ENCODE measurements around the gene STOX1.
"Not testable (repeated sequence)": the region's sequence is repeated elsewhere in the genome, so short reads cannot be mapped to it uniquely, and the experiment has no call there.

The STOX1 gene

GRCh38 chr10:68899186-68899745 is 71.9 kb downstream of the STOX1 start:
- DNase-seq = no peak

DNA sequence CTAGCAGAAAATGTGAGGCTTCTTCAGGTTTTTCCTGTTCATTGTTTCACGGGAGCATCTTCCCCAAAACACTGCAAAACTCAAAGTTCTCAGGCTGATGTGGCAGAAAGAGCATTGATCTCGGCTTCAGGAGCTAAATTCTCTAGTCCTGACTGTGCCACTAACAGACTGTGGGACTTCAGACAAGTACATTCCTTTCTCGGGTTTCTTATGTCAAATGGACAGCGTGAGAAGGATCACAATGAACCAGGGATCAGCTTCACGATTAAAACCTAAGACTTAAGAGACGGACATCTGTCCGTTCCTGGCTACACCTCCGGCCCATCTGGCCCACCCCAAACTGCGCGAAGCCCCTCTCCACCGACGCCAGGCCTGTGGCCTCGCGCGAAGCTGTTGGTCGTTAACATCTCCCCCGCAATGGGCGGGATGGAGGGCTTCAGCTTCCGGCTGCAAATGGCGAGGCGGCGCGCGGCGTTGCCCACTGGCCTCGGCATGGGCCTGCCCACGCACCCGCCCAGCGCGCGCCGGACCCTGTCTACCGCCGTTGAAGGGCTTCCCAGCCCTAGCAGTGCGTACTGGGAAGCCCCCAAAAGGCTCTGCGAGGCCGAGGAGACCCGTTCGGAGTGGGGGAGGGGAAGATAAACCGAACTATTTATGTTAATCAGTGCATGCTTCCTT is 73.2 kb downstream of the STOX1 start:
- DNase-seq = peak; percentile 79

- DNase-seq = peak; percentile 99
These were observed 74.0 kb downstream of the STOX1 start, which contains the start of gene DDX50 for GRCh38 chr10:68901105-68901927. Gene DDX50 (plus strand): TSS chr10:68901315. CDS start chr10:68901385, 70 bp downstream.

- no peak for DNase-seq
These were observed 75.1 kb downstream of the STOX1 start for GRCh38 chr10:68902382-68902781.

DNA sequence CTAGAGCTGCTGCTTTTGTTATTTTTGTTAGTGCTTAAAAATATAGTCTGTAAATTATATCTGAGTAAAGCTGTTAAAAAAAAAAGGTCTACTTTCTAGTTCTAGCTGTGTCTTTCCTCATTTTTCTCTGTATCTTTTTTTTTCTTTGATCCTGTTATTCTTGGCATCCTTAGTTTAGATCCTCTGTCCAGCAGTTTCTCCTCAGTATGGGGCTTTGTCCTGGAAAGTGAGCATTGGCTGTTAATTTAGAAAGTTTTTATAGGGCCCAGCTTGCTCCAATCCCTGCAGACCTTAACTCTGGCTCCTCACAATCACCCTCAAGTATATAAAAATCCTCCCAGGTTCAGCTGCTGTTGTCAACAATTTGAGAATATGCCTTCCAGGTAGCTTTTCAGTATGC is 97.3 kb downstream of the STOX1 start:
- DNase-seq = no peak

DNA sequence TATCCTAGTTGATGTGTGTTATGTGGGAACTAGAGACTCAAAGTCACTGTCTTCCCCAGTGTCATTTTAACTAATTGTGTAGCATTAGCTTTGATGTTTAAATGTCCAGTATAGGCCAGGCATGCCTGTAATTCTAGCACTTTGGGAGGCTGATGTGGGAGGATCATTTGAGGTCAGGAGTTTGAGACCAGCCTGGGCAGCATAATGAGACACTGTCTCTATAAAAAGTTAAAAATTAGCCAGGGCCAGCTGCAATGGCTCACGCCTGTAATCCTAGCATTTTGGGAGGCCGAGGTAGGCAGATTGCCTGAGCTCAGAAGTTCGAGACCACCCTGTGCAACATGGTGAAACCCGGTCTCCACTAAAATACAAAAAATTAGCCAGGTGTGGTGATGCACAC is 98.2 kb downstream of the STOX1 start:
- no peak for DNase-seq

- not testable (repeated sequence) for DNase-seq
These were observed 101.8 kb downstream of the STOX1 start for GRCh38 chr10:68929157-68929556.

DNA sequence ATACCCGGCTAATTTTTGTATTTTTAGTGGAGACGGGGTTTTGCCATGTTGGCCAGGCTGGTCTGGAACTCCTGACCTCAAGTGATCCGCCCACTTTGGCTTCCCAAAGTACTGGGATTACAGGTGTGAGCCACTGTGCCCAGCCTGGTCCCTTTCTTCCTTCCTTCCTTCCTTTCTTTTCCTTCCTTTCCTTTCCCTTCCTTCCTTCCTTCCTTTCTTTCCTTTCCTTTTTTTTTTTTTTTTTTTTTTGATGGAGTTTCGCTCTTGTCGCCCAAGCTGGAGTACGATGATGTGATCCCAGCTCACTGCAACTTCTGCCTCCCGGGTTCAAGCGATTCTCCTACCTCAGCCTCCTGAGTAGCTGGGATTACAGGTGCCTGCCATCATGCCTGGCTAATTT is 102.6 kb downstream of the STOX1 start:
- DNase-seq = not testable (repeated sequence)

- not testable (repeated sequence) for DNase-seq
These were observed 105.5 kb downstream of the STOX1 start for GRCh38 chr10:68932860-68933259.

GRCh38 chr10:68934994-68935393 is 107.7 kb downstream of the STOX1 start:
- DNase-seq = no peak

GRCh38 chr10:68938117-68938516 is 110.8 kb downstream of the STOX1 start:
- no peak for DNase-seq

- DNase-seq = no peak
These were observed 111.6 kb downstream of the STOX1 start for GRCh38 chr10:68938884-68939283.

DNA sequence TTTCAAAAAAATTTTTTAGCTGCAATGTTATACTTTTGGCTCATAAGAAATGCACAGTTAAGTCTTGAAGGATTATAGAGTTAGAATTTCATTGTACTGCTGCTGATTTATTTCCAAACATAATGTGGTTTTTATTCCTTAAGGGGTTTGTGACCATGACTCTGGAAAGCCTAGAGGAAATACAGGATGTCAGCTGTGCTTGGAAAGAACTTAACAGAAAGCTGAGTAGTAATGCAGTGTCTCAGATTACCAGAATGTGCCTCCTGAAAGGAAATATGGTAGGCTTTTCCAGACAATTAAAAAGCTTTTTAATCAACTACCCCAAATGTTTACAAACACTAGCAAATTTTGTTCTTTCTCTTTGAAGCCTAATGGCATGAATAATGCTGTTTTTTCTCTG is 113.6 kb downstream of the STOX1 start:
- DNase-seq = not testable (repeated sequence)
